Caco-2 (cell line): Measurements from ENCODE around the gene ITIH3. TPM values are rescaled to one million over a fixed set of nuclear protein-coding genes. Genes with fewer than 3 reads are reported as not detected.

Experiments
- BruUV-seq: library from RNA; stranded (reverse); fragments of 400-500 nt; replicated peaks from 2 replicates; lab custom pipeline; 2021; lab: Mats Ljungman, UMichigan
- CTCF ChIA-PET: fragments of 300-600 bp; sonication (Branson Sonifier 250); formaldehyde crosslinking; loops from one replicate; lab custom pipeline; 2022; ENCODE audit warnings: antibody characterized with exemption; lab: Charles Lee
- POLR2A ChIA-PET: fragments of 300-600 bp; sonication (Branson Sonifier 250); formaldehyde crosslinking; loops from one replicate; lab custom pipeline; 2022; ENCODE audit warnings: antibody characterized with exemption; lab: Charles Lee
- DNase-seq, 2 experiments: peaks; one replicate each; pipeline versions ENCODE4 v3.0.0 to v3.0.0-alpha.2; 2020 to 2022
- H3K27me3 ChIP-seq: replicated peaks from 2 replicates; pipeline ENCODE4 v1.6.0; 2011; ENCODE audit warnings: low read length; ENCODE audit not compliant: control insufficient read depth, insufficient read depth
- H3K36me3 ChIP-seq: 2 replicates; pipeline ENCODE4 v1.5.1; 2011; ENCODE audit warnings: low read length; ENCODE audit not compliant: control insufficient read depth, insufficient read depth
- H3K4me1 ChIP-seq: fragments of 250-450 bp; sonication (Bioruptor Pico); 2 replicates; pipeline ENCODE4 v1.5.1; 2020; ENCODE audit warnings: mild to moderate bottlenecking
- H3K4me3 ChIP-seq: 2 replicates; pipeline ENCODE4 v1.5.1; 2011; ENCODE audit warnings: low read depth, mild to moderate bottlenecking, control low read depth, low read length
- H3K9me3 ChIP-seq: fragments of 250-450 bp; sonication (Bioruptor Pico); 2 replicates; pipeline ENCODE4 v1.5.1; 2020; ENCODE audit warnings: mild to moderate bottlenecking, moderate library complexity
- H3K27ac Mint-ChIP-seq: one replicate; pipeline ENCODE4 v1.8.0; 2022; ENCODE audit warnings: mixed read lengths; ENCODE audit not compliant: unreplicated experiment
- H3K27me3 Mint-ChIP-seq: one replicate; pipeline ENCODE4 v1.8.0; 2022; ENCODE audit warnings: mixed read lengths; ENCODE audit not compliant: insufficient read depth, unreplicated experiment
- H3K36me3 Mint-ChIP-seq: one replicate; pipeline ENCODE4 v1.8.0; 2022; ENCODE audit warnings: mild to moderate bottlenecking, mixed read lengths; ENCODE audit not compliant: insufficient read depth, unreplicated experiment
- H3K4me1 Mint-ChIP-seq: one replicate; pipeline ENCODE4 v1.8.0; 2022; ENCODE audit warnings: low read depth, mixed read lengths; ENCODE audit not compliant: unreplicated experiment
- H3K4me3 Mint-ChIP-seq: one replicate; pipeline ENCODE4 v1.8.0; 2022; ENCODE audit warnings: mild to moderate bottlenecking, moderate library complexity, mixed read lengths; ENCODE audit not compliant: unreplicated experiment
- H3K9me3 Mint-ChIP-seq: one replicate; pipeline ENCODE4 v1.8.0; 2022; ENCODE audit warnings: mixed read lengths; ENCODE audit not compliant: unreplicated experiment
- CTCF ChIP-seq, 2 experiments: fragments of 200-600 bp in 1 of 2; IDR thresholded peaks; 1 replicate in 1 of 2; 2 replicates in 1 of 2; pipeline versions ENCODE4 v1.5.1 to v1.8.0; 2011 to 2022; ENCODE audit warnings: antibody characterized with exemption in 1 of 2, control low read depth in 1 of 2, inconsistent platforms in 1 of 2, low read depth in 1 of 2, low read length in 1 of 2, mild to moderate bottlenecking in 1 of 2, moderate library complexity in 1 of 2; ENCODE audit not compliant: insufficient read depth in 1 of 2, severe bottlenecking in 1 of 2, unreplicated experiment in 1 of 2
- intact Hi-C: fragments of 100-400 bp; cut with micrococcal nuclease; formaldehyde crosslinking; loops from one replicate; pipeline ENCODE4 v1.10.0; 2022; ENCODE audit not compliant: unreplicated experiment
- total RNA-seq: library from RNA; stranded (reverse); gene quantifications from 2 replicates; pipeline ENCODE4 v1.2.3, GENCODE V29; 2022

Gene ITIH3
- total RNA-seq, 1 experiment from 2014 or later = 0.27 TPM

- no peaks in the 10 kb centered on the region for H3K36me3 Mint-ChIP-seq
- Histone ChIP-seq H3K27me3 (no peaks in the 10 kb centered on the region), H3K9me3 (no peaks in the 10 kb centered on the region), H3K4me3 (no peak overlapping the region), H3K36me3 (no peaks in the 10 kb centered on the region), H3K4me1 (no peaks in the 10 kb centered on the region)
- CTCF ChIA-PET = no interaction called here
- no peak for TF ChIP-seq CTCF (IDR thresholded peaks at IDR 0.05; ENCODE audit: insufficient read depth in 1 of 2, low read depth in 1 of 2, low read length in 1 of 2, severe bottlenecking in 1 of 2, unreplicated experiment in 1 of 2)
- no peak overlapping the region for H3K4me3 Mint-ChIP-seq
- POLR2A ChIA-PET = no interaction called here
- H3K9me3 Mint-ChIP-seq = no peaks in the 10 kb centered on the region
- no peaks in the 10 kb centered on the region for H3K4me1 Mint-ChIP-seq
- H3K27me3 Mint-ChIP-seq = no peaks in the 10 kb centered on the region
- no TSS peak for BruUV-seq
- no peak overlapping the region for H3K27ac Mint-ChIP-seq
- no peak for DNase-seq
- intact Hi-C loops = no loop called here
These were observed 5.5 kb upstream of the ITIH3 start for GRCh38 chr3:52788890-52789745.

DNA sequence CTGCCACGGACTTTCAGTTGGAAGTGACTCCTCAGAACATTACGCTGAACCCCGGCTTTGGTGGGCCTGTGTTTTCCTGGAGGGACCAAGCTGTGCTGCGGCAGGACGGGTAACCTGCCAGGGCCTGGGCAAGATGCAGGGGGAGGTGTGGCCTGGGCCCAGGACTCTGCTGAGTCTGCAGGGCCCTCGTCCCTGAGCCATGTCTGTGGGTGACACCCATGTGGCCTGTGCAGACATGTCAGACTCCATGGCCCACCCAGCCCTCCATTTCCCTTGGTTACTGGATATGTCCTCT, 4.9 kb upstream of the ITIH3 start:
- H3K27me3 ChIP-seq = no peaks in the 10 kb centered on the region
- intact Hi-C loops = no loop called here
- H3K4me1 ChIP-seq = no peaks in the 10 kb centered on the region
- Mint-ChIP-seq H3K9me3 (no peaks in the 10 kb centered on the region), H3K36me3 (no peaks in the 10 kb centered on the region), H3K27ac (no peak overlapping the region), H3K27me3 (no peaks in the 10 kb centered on the region), H3K4me3 (no peak overlapping the region), H3K4me1 (no peaks in the 10 kb centered on the region)
- H3K4me3 ChIP-seq = no peak overlapping the region
- no TSS peak for BruUV-seq
- no peak for TF ChIP-seq CTCF (IDR thresholded peaks at IDR 0.05; ENCODE audit: insufficient read depth in 1 of 2, low read depth in 1 of 2, low read length in 1 of 2, severe bottlenecking in 1 of 2, unreplicated experiment in 1 of 2)
- ChIA-PET POLR2A (no interaction called here), CTCF (no interaction called here)
- H3K9me3 ChIP-seq = no peaks in the 10 kb centered on the region
- DNase-seq = no peak
- no peaks in the 10 kb centered on the region for H3K36me3 ChIP-seq

GRCh38 chr3:52790337-52790736, 4.3 kb upstream of the ITIH3 start:
- Mint-ChIP-seq H3K4me1 (no peaks in the 10 kb centered on the region), H3K9me3 (no peaks in the 10 kb centered on the region), H3K4me3 (no peak overlapping the region), H3K27me3 (no peaks in the 10 kb centered on the region), H3K27ac (no peak overlapping the region), H3K36me3 (no peaks in the 10 kb centered on the region)
- ChIA-PET POLR2A (no interaction called here), CTCF (no interaction called here)
- H3K36me3 ChIP-seq = no peaks in the 10 kb centered on the region
- TF ChIP-seq CTCF (IDR thresholded peaks at IDR 0.05; ENCODE audit: insufficient read depth in 1 of 2, low read depth in 1 of 2, low read length in 1 of 2, severe bottlenecking in 1 of 2, unreplicated experiment in 1 of 2) = no peak
- H3K27me3 ChIP-seq = no peaks in the 10 kb centered on the region
- intact Hi-C loops = no loop called here
- BruUV-seq = no TSS peak
- H3K4me1 ChIP-seq = no peaks in the 10 kb centered on the region
- H3K4me3 ChIP-seq = no peak overlapping the region
- no peak for DNase-seq
- H3K9me3 ChIP-seq = no peaks in the 10 kb centered on the region
